Measurements from ENCODE around the gene TOM1L2.

Gene TOM1L2

GRCh38 chr17:17856386-17856785 lies 115.8 kb downstream of the TOM1L2 start:
- no peak overlapping the region for H3K4me3 ChIP-seq (ENCODE audit: low read depth, low read length)
- H3K4me1 ChIP-seq (ENCODE audit: control insufficient read depth, insufficient read depth, low read length), result no peaks in the 10 kb centered on the region
- no peaks in the 10 kb centered on the region for H3K9me3 ChIP-seq (ENCODE audit: control insufficient read depth, insufficient read depth, low read length)
- no peaks in the 10 kb centered on the region for H3K27me3 ChIP-seq (ENCODE audit: control insufficient read depth, insufficient read depth, low read length)
- H3K9ac ChIP-seq (ENCODE audit: low read depth, low read length), result no peak overlapping the region
- no peak overlapping the region for H3K27ac ChIP-seq (ENCODE audit: low read depth, low read length)
- H3K36me3 ChIP-seq (ENCODE audit: control insufficient read depth, insufficient read depth, low read length), result no peaks in the 10 kb centered on the region

GRCh38 chr17:17855976-17856375 lies 116.2 kb downstream of the TOM1L2 start:
- H3K9ac ChIP-seq (ENCODE audit: low read depth, low read length), result no peak overlapping the region
- no peak overlapping the region for H3K4me3 ChIP-seq (ENCODE audit: low read depth, low read length)
- no peak overlapping the region for H3K27ac ChIP-seq (ENCODE audit: low read depth, low read length)
- no peaks in the 10 kb centered on the region for H3K9me3 ChIP-seq (ENCODE audit: control insufficient read depth, insufficient read depth, low read length)
- no peaks in the 10 kb centered on the region for H3K36me3 ChIP-seq (ENCODE audit: control insufficient read depth, insufficient read depth, low read length)
- H3K4me1 ChIP-seq (ENCODE audit: control insufficient read depth, insufficient read depth, low read length), result no peaks in the 10 kb centered on the region
- no peaks in the 10 kb centered on the region for H3K27me3 ChIP-seq (ENCODE audit: control insufficient read depth, insufficient read depth, low read length)

GRCh38 chr17:17853811-17854447 lies 118.3 kb downstream of the TOM1L2 start:
- Histone ChIP-seq H3K9me3 (ENCODE audit: control insufficient read depth, insufficient read depth, low read length) (no peaks in the 10 kb centered on the region), H3K27me3 (ENCODE audit: control insufficient read depth, insufficient read depth, low read length) (no peaks in the 10 kb centered on the region), H3K36me3 (ENCODE audit: control insufficient read depth, insufficient read depth, low read length) (no peaks in the 10 kb centered on the region), H3K27ac (ENCODE audit: low read depth, low read length) (no peak overlapping the region), H3K4me1 (ENCODE audit: control insufficient read depth, insufficient read depth, low read length) (peaks cover 6% of the 10 kb centered on the region; the same call in 1 of the 2 replicates), H3K4me3 (ENCODE audit: low read depth, low read length) (no peak overlapping the region), H3K9ac (ENCODE audit: low read depth, low read length) (no peak overlapping the region)

GRCh38 chr17:17852930-17853329 lies 119.3 kb downstream of the TOM1L2 start:
- H3K9me3 ChIP-seq (ENCODE audit: control insufficient read depth, insufficient read depth, low read length), result no peaks in the 10 kb centered on the region
- H3K9ac ChIP-seq (ENCODE audit: low read depth, low read length), result no peak overlapping the region
- H3K27me3 ChIP-seq (ENCODE audit: control insufficient read depth, insufficient read depth, low read length), result no peaks in the 10 kb centered on the region
- peaks cover 6% of the 10 kb centered on the region; the same call in 1 of the 2 replicates for H3K4me1 ChIP-seq (ENCODE audit: control insufficient read depth, insufficient read depth, low read length)
- no peak overlapping the region for H3K4me3 ChIP-seq (ENCODE audit: low read depth, low read length)
- no peaks in the 10 kb centered on the region for H3K36me3 ChIP-seq (ENCODE audit: control insufficient read depth, insufficient read depth, low read length)
- H3K27ac ChIP-seq (ENCODE audit: low read depth, low read length), result no peak overlapping the region

- H3K4me3 ChIP-seq (ENCODE audit: low read depth, low read length), result no peak overlapping the region
- H3K27ac ChIP-seq (ENCODE audit: low read depth, low read length), result no peak overlapping the region
- H3K27me3 ChIP-seq (ENCODE audit: control insufficient read depth, insufficient read depth, low read length), result no peaks in the 10 kb centered on the region
- no peaks in the 10 kb centered on the region for H3K9me3 ChIP-seq (ENCODE audit: control insufficient read depth, insufficient read depth, low read length)
- no peaks in the 10 kb centered on the region for H3K36me3 ChIP-seq (ENCODE audit: control insufficient read depth, insufficient read depth, low read length)
- H3K4me1 ChIP-seq (ENCODE audit: control insufficient read depth, insufficient read depth, low read length), result peaks cover 6% of the 10 kb centered on the region; the same call in 1 of the 2 replicates
- H3K9ac ChIP-seq (ENCODE audit: low read depth, low read length), result no peak overlapping the region
Measured at GRCh38 chr17:17851103-17852002, 120.8 kb downstream of the TOM1L2 start.

GRCh38 chr17:17849845-17850373 lies 122.3 kb downstream of the TOM1L2 start:
- Histone ChIP-seq H3K36me3 (ENCODE audit: control insufficient read depth, insufficient read depth, low read length) (no peaks in the 10 kb centered on the region), H3K4me1 (ENCODE audit: control insufficient read depth, insufficient read depth, low read length) (peaks cover 9% of the 10 kb centered on the region), H3K9ac (ENCODE audit: low read depth, low read length) (no peak overlapping the region), H3K9me3 (ENCODE audit: control insufficient read depth, insufficient read depth, low read length) (no peaks in the 10 kb centered on the region), H3K27ac (ENCODE audit: low read depth, low read length) (no peak overlapping the region), H3K4me3 (ENCODE audit: low read depth, low read length) (no peak overlapping the region), H3K27me3 (ENCODE audit: control insufficient read depth, insufficient read depth, low read length) (no peaks in the 10 kb centered on the region)

- no peak overlapping the region for H3K9ac ChIP-seq (ENCODE audit: low read depth, low read length)
- no peak overlapping the region for H3K27ac ChIP-seq (ENCODE audit: low read depth, low read length)
Measured at GRCh38 chr17:17849147-17849820, 122.9 kb downstream of the TOM1L2 start.

GRCh38 chr17:17848311-17849082 lies 123.7 kb downstream of the TOM1L2 start:
- Histone ChIP-seq H3K4me1 (ENCODE audit: control insufficient read depth, insufficient read depth, low read length) (peaks cover 9% of the 10 kb centered on the region), H3K27ac (ENCODE audit: low read depth, low read length) (no peak overlapping the region), H3K9me3 (ENCODE audit: control insufficient read depth, insufficient read depth, low read length) (no peaks in the 10 kb centered on the region), H3K27me3 (ENCODE audit: control insufficient read depth, insufficient read depth, low read length) (no peaks in the 10 kb centered on the region), H3K9ac (ENCODE audit: low read depth, low read length) (no peak overlapping the region), H3K4me3 (ENCODE audit: low read depth, low read length) (no peak overlapping the region), H3K36me3 (ENCODE audit: control insufficient read depth, insufficient read depth, low read length) (no peaks in the 10 kb centered on the region)

More at GRCh38 chr17:17849147-17849820, 122.9 kb downstream of the TOM1L2 start:
- peaks cover 9% of the 10 kb centered on the region for H3K4me1 ChIP-seq (ENCODE audit: control insufficient read depth, insufficient read depth, low read length)
- no peaks in the 10 kb centered on the region for H3K27me3 ChIP-seq (ENCODE audit: control insufficient read depth, insufficient read depth, low read length)
- H3K9me3 ChIP-seq (ENCODE audit: control insufficient read depth, insufficient read depth, low read length), result no peaks in the 10 kb centered on the region
- H3K4me3 ChIP-seq (ENCODE audit: low read depth, low read length), result no peak overlapping the region
- no peaks in the 10 kb centered on the region for H3K36me3 ChIP-seq (ENCODE audit: control insufficient read depth, insufficient read depth, low read length)

- H3K27me3 ChIP-seq (ENCODE audit: control insufficient read depth, insufficient read depth, low read length), result no peaks in the 10 kb centered on the region
- peaks cover 9% of the 10 kb centered on the region for H3K4me1 ChIP-seq (ENCODE audit: control insufficient read depth, insufficient read depth, low read length)
- no peaks in the 10 kb centered on the region for H3K9me3 ChIP-seq (ENCODE audit: control insufficient read depth, insufficient read depth, low read length)
- no peaks in the 10 kb centered on the region for H3K36me3 ChIP-seq (ENCODE audit: control insufficient read depth, insufficient read depth, low read length)
- no peak overlapping the region for H3K4me3 ChIP-seq (ENCODE audit: low read depth, low read length)
- no peak overlapping the region for H3K27ac ChIP-seq (ENCODE audit: low read depth, low read length)
- H3K9ac ChIP-seq (ENCODE audit: low read depth, low read length), result no peak overlapping the region
Measured at GRCh38 chr17:17847726-17848125, 124.5 kb downstream of the TOM1L2 start.

GRCh38 chr17:17847118-17847689 lies 125.0 kb downstream of the TOM1L2 start:
- Histone ChIP-seq H3K9me3 (ENCODE audit: control insufficient read depth, insufficient read depth, low read length) (no peaks in the 10 kb centered on the region), H3K4me3 (ENCODE audit: low read depth, low read length) (no peak overlapping the region), H3K36me3 (ENCODE audit: control insufficient read depth, insufficient read depth, low read length) (no peaks in the 10 kb centered on the region), H3K9ac (ENCODE audit: low read depth, low read length) (no peak overlapping the region), H3K4me1 (ENCODE audit: control insufficient read depth, insufficient read depth, low read length) (peaks cover 9% of the 10 kb centered on the region), H3K27me3 (ENCODE audit: control insufficient read depth, insufficient read depth, low read length) (no peaks in the 10 kb centered on the region), H3K27ac (ENCODE audit: low read depth, low read length) (no peak overlapping the region)

All from HUES48 (cell line).